HepG2 (cell line): ENCODE measurements around the gene WBP1. TPM values are rescaled to one million over a fixed set of nuclear protein-coding genes. Genes with fewer than 3 reads are reported as not detected.

Experiments
- KAT2B ChIP-seq: fragments of 150-350 bp; IDR thresholded peaks from 2 replicates; pipeline ENCODE4 v1.6.1; 2014; ENCODE audit warnings: low read depth, low read length, borderline replicate concordance
- KLF12 ChIP-seq: sonication (generic); formaldehyde crosslinking; IDR thresholded peaks from 2 replicates; pipeline ENCODE4 v1.4.0; 2020; ENCODE audit warnings: missing genetic modification reagents, borderline replicate concordance
- PRPF4 ChIP-seq: fragments of 200-400 bp; formaldehyde crosslinking; IDR thresholded peaks from 2 replicates; pipeline ENCODE4 v1.6.1; 2016; ENCODE audit warnings: low read length, low read depth; ENCODE audit not compliant: poor library complexity, severe bottlenecking
- RFXANK ChIP-seq: IDR thresholded peaks from 2 replicates; pipeline ENCODE4 v1.6.1; 2016
- SCMH1 ChIP-seq: sonication (generic); formaldehyde crosslinking; IDR thresholded peaks from 2 replicates; pipeline ENCODE4 v1.9.0; 2021; ENCODE audit warnings: missing genetic modification reagents, mild to moderate bottlenecking, borderline replicate concordance
- SOX13 ChIP-seq, 3 experiments: fragments of 450-650 bp in 1 of 3; sonication (generic) in 1 of 3; formaldehyde crosslinking in 1 of 3; IDR thresholded peaks in 2 of 3; conservative IDR thresholded peaks in 1 of 3; 2 replicates each; pipeline versions ENCODE4 v1.5.0 to v1.6.1; 2016 to 2020; ENCODE audit warnings: antibody characterized with exemption in 1 of 3, mild to moderate bottlenecking in 1 of 3, missing compliant biosample characterization in 1 of 3, missing genetic modification reagents in 1 of 3, moderate library complexity in 1 of 3
- ZMYM2 ChIP-seq: sonication (generic); formaldehyde crosslinking; IDR thresholded peaks from 2 replicates; pipeline ENCODE4 v1.8.0; 2022; ENCODE audit warnings: mild to moderate bottlenecking, missing genetic modification reagents
- ZNF337 ChIP-seq: sonication (generic); formaldehyde crosslinking; IDR thresholded peaks from 2 replicates; pipeline ENCODE4 v1.5.1; 2020; ENCODE audit warnings: missing genetic modification reagents, low read depth, mild to moderate bottlenecking, borderline replicate concordance
- ZNF790 ChIP-seq: sonication (generic); formaldehyde crosslinking; IDR thresholded peaks from 2 replicates; pipeline ENCODE4 v1.8.0; 2022; ENCODE audit warnings: missing genetic modification reagents, mild to moderate bottlenecking, borderline replicate concordance
- polyA plus RNA-seq, 8 experiments: library from polyadenylated mRNA; depleted of rRNA in 3 of 8; stranded (reverse) in 7 of 8; unstranded in 1 of 8; fragments of >200 nt; fragmentation: Illumina TruSeq in 4 of 8; extraction: Trizol in 4 of 8; gene quantifications; 2 replicates each; pipeline versions ENCODE4 v1.2.1 to v1.2.3, GENCODE V29; 2011 to 2016; ENCODE audit warnings: low read depth in 4 of 8, missing spikeins in 1 of 8, mixed read lengths in 1 of 8; ENCODE audit not compliant: insufficient read depth in 1 of 8
- total RNA-seq, 5 experiments: library from RNA; depleted of rRNA; stranded (reverse); fragments of >200 nt; fragmentation: Illumina TruSeq; extraction: Trizol; gene quantifications; 2 replicates each; pipeline ENCODE4 v1.2.3, GENCODE V29; 2016; ENCODE audit warnings: low read depth in 1 of 5
- TF ChIP-seq, protein P1 (sequence below): sonication (generic); formaldehyde crosslinking; IDR thresholded peaks from one replicate; pipeline ENCODE4 v1.5.1; 2020; ENCODE audit warnings: mild to moderate bottlenecking, missing genetic modification reagents; ENCODE audit errors: not compliant biosample characterization
- TF ChIP-seq, protein P2 (sequence below): sonication (generic); formaldehyde crosslinking; IDR thresholded peaks from 2 replicates; pipeline ENCODE4 v1.4.0; 2020; ENCODE audit warnings: mild to moderate bottlenecking, missing genetic modification reagents
- TF ChIP-seq, protein P3 (sequence below): sonication (generic); formaldehyde crosslinking; IDR thresholded peaks from 2 replicates; pipeline ENCODE4 v1.5.0; 2020; ENCODE audit warnings: missing genetic modification reagents
- TF ChIP-seq, protein P4 (sequence below): sonication (generic); formaldehyde crosslinking; IDR thresholded peaks from 2 replicates; pipeline ENCODE4 v1.4.0; 2020; ENCODE audit warnings: missing genetic modification reagents, borderline replicate concordance
- TF ChIP-seq, protein P5 (sequence below): sonication (generic); formaldehyde crosslinking; IDR thresholded peaks from 2 replicates; pipeline ENCODE4 v1.8.1; 2023; ENCODE audit warnings: mild to moderate bottlenecking, moderate library complexity, missing genetic modification reagents

Gene WBP1
- total and polyA plus RNA-seq, 2 of the 13 experiments (the other 11 are each of a cell fraction or from before 2014, with no cell fraction given), result 38.8 to 85.7 TPM

DNA sequence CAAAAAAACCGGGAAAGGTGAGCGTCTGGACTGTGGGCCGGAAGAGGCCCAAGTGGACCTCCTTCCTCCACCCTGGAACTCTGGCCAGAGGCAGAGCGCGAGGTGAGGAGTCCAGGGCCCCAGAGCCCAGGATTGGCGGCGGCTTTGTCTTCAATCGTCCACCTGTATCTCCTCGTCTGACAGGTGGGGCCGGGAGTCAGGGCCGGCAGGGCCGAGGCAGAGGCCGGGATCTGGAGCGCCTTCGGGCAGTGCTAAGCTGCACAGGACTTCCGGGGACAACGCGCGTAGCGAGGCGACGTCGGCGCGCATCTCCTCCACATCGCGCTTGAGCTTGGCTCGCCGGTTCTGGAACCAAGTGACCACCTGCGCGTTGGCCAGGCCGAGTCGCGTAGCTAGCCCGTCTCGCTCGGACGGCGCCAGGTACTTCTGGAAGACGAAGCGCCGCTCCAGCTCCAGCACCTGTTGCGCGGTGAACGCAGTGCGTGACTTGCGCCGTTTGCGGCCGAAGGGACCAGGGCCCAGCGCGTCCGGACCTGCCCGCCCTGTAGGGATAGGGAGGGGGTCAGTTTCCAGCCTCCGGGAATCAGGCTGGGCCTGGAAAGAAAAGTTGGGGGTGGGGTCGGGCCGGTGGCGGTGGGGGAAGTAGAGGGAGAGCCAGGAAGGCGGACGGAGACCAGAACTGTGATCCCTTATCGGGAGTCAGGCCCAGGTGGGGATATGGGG is 39.7 kb downstream of the WBP1 start (continued):
- TF ChIP-seq, protein P1, sequence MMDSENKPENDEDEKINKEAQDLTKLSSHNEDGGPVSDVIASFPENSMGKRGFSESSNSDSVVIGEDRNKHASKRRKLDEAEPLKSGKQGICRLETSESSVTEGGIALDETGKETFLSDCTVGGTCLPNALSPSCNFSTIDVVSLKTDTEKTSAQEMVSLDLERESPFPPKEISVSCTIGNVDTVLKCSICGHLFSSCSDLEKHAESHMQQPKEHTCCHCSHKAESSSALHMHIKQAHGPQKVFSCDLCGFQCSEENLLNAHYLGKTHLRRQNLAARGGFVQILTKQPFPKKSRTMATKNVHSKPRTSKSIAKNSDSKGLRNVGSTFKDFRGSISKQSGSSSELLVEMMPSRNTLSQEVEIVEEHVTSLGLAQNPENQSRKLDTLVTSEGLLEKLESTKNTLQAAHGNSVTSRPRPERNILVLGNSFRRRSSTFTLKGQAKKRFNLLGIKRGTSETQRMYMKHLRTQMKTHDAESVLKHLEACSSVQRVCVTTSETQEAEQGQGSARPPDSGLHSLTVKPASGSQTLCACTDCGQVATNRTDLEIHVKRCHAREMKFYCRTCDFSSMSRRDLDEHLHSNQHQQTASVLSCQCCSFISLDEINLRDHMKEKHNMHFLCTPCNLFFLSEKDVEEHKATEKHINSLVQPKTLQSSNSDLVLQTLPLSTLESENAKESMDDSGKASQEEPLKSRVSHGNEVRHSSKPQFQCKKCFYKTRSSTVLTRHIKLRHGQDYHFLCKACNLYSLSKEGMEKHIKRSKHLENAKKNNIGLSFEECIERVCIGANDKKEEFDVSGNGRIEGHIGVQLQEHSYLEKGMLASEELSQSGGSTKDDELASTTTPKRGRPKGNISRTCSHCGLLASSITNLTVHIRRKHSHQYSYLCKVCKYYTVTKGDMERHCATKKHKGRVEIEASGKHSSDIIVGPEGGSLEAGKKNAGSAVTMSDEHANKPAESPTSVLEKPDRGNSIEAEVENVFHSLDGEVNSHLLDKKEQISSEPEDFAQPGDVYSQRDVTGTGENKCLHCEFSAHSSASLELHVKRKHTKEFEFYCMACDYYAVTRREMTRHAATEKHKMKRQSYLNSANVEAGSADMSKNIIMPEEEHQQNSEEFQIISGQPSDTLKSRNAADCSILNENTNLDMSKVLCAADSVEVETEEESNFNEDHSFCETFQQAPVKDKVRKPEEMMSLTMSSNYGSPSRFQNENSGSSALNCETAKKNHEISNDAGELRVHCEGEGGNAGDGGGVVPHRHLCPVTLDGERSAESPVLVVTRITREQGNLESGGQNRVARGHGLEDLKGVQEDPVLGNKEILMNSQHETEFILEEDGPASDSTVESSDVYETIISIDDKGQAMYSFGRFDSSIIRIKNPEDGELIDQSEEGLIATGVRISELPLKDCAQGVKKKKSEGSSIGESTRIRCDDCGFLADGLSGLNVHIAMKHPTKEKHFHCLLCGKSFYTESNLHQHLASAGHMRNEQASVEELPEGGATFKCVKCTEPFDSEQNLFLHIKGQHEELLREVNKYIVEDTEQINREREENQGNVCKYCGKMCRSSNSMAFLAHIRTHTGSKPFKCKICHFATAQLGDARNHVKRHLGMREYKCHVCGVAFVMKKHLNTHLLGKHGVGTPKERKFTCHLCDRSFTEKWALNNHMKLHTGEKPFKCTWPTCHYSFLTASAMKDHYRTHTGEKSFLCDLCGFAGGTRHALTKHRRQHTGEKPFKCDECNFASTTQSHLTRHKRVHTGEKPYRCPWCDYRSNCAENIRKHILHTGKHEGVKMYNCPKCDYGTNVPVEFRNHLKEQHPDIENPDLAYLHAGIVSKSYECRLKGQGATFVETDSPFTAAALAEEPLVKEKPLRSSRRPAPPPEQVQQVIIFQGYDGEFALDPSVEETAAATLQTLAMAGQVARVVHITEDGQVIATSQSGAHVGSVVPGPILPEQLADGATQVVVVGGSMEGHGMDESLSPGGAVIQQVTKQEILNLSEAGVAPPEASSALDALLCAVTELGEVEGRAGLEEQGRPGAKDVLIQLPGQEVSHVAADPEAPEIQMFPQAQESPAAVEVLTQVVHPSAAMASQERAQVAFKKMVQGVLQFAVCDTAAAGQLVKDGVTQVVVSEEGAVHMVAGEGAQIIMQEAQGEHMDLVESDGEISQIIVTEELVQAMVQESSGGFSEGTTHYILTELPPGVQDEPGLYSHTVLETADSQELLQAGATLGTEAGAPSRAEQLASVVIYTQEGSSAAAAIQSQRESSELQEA, result no peak
- TF ChIP-seq SCMH1 (no peak), ZMYM2 (CRISPR knock-in tag) (peak; percentile 54; the same call in 1 of the 2 replicates), RFXANK (CRISPR knock-in tag) (no peak), ZNF337 (CRISPR knock-in tag) (no peak; the same call in 1 of the 2 replicates), KAT2B (no peak), KLF12 (0 out of 2 replicates have a peak, but pooled peaks have one; percentile 32), SOX13 (IDR thresholded peaks at IDR 0.05) (no peak), SOX13 (CRISPR knock-in tag; conservative IDR thresholded peaks at IDR 0.05 in 1 of 2, IDR thresholded peaks at IDR 0.05 in 1 of 2) (no peak), ZNF790 (no peak), PRPF4 (no peak)
- TF ChIP-seq, protein P2, sequence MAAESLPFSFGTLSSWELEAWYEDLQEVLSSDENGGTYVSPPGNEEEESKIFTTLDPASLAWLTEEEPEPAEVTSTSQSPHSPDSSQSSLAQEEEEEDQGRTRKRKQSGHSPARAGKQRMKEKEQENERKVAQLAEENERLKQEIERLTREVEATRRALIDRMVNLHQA, result no peak
- TF ChIP-seq, protein P3, sequence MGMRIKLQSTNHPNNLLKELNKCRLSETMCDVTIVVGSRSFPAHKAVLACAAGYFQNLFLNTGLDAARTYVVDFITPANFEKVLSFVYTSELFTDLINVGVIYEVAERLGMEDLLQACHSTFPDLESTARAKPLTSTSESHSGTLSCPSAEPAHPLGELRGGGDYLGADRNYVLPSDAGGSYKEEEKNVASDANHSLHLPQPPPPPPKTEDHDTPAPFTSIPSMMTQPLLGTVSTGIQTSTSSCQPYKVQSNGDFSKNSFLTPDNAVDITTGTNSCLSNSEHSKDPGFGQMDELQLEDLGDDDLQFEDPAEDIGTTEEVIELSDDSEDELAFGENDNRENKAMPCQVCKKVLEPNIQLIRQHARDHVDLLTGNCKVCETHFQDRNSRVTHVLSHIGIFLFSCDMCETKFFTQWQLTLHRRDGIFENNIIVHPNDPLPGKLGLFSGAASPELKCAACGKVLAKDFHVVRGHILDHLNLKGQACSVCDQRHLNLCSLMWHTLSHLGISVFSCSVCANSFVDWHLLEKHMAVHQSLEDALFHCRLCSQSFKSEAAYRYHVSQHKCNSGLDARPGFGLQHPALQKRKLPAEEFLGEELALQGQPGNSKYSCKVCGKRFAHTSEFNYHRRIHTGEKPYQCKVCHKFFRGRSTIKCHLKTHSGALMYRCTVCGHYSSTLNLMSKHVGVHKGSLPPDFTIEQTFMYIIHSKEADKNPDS (CRISPR knock-in tag), result 0 out of 2 replicates have a peak, but pooled peaks have one; percentile 10
- TF ChIP-seq, protein P4, sequence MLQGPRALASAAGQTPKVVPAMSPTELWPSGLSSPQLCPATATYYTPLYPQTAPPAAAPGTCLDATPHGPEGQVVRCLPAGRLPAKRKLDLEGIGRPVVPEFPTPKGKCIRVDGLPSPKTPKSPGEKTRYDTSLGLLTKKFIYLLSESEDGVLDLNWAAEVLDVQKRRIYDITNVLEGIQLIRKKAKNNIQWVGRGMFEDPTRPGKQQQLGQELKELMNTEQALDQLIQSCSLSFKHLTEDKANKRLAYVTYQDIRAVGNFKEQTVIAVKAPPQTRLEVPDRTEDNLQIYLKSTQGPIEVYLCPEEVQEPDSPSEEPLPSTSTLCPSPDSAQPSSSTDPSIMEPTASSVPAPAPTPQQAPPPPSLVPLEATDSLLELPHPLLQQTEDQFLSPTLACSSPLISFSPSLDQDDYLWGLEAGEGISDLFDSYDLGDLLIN (CRISPR knock-in tag), result peak; percentile 79; the same call in 1 of the 2 replicates
- TF ChIP-seq, protein P5, sequence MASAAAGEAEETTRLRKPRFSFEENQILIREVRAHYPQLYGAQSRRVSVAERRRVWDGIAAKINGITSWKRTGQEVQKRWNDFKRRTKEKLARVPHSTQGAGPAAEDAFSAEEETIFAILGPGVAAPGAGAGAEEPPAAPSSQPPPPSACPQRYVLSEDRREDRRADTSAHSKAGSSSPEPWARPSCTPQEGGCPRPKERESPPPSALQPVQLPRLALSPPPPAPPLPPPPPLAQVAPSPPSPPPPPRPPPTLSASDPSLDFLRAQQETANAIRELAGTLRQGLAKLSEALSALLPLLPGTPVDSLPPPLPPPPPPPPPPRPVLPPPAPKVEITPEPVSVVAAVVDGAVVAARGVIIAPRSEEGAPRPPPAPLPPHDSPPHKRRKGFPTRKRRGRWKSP, result peak; percentile 93
